HG02588 (cell line): ENCODE data around the gene CCL15.
"Not testable (repeated sequence)": the region's sequence is repeated elsewhere in the genome, so short reads cannot be mapped to it uniquely, and the experiment has no call there.

Experiments
- ATAC-seq: cut with Tn5 transposase; IDR thresholded peaks from one replicate; pipeline ENCODE4 v1.9.1; 2021; ENCODE audit warnings: mild to moderate bottlenecking, moderate library complexity; ENCODE audit not compliant: unreplicated experiment

Gene CCL15

GRCh38 chr17:36001110-36001771 lies at the start of gene CCL15:
Gene CCL15, minus strand, starts transcription at chr17:36001553. Its CDS starts 61 bp downstream, at chr17:36001492.
- ATAC-seq: no peak

GRCh38 chr17:36049643-36050042 lies 48.3 kb upstream of the CCL15 start:
- no peak for ATAC-seq

- ATAC-seq: no peak
These were observed 46.7 kb upstream of the CCL15 start for GRCh38 chr17:36048066-36048465.

GRCh38 chr17:36036235-36036634 lies 34.9 kb upstream of the CCL15 start:
- ATAC-seq: no peak

- ATAC-seq: no peak
These were observed 32.8 kb upstream of the CCL15 start for GRCh38 chr17:36034127-36034526.

- ATAC-seq: no peak
These were observed 29.6 kb upstream of the CCL15 start for GRCh38 chr17:36030956-36031355.

- no peak for ATAC-seq
These were observed 26.4 kb upstream of the CCL15 start for GRCh38 chr17:36027761-36028160.

- no peak for ATAC-seq
These were observed 22.9 kb upstream of the CCL15 start for GRCh38 chr17:36024106-36024869.

GRCh38 chr17:36019423-36019822 lies 18.1 kb upstream of the CCL15 start:
- no peak for ATAC-seq

GRCh38 chr17:36017799-36018198 lies 16.4 kb upstream of the CCL15 start, which contains the start of gene CCL23:
Gene CCL23, minus strand, starts transcription at chr17:36017972. Its CDS starts 75 bp downstream, at chr17:36017897.
- no peak for ATAC-seq

- no peak for ATAC-seq
These were observed 15.2 kb upstream of the CCL15 start for GRCh38 chr17:36016555-36016954.

- ATAC-seq: not testable (repeated sequence)
These were observed 14.5 kb upstream of the CCL15 start for GRCh38 chr17:36015895-36016294.

GRCh38 chr17:36014946-36015345 lies 13.6 kb upstream of the CCL15 start:
- no peak for ATAC-seq

GRCh38 chr17:36011201-36011600 lies 9.8 kb upstream of the CCL15 start:
- no peak for ATAC-seq

- ATAC-seq: no peak
These were observed 7.8 kb upstream of the CCL15 start for GRCh38 chr17:36008998-36009665.

GRCh38 chr17:36004594-36005108 lies 3.3 kb upstream of the CCL15 start:
- no peak for ATAC-seq

GRCh38 chr17:36002631-36003030 lies 1.3 kb upstream of the CCL15 start:
- no peak for ATAC-seq

GRCh38 chr17:36001862-36002603 lies 680 bp upstream of the CCL15 start:
- no peak for ATAC-seq

- no peak for ATAC-seq
These were observed 632 bp downstream of the CCL15 start for GRCh38 chr17:36000732-36001109.

- no peak for ATAC-seq
These were observed 2.6 kb downstream of the CCL15 start for GRCh38 chr17:35998756-35999155.

GRCh38 chr17:35998018-35998545 lies 3.3 kb downstream of the CCL15 start:
- ATAC-seq: no peak
